Thyroid gland (tissue), 4 donors: ENCODE measurements around the gene DAAM2. TPM values are rescaled to one million over a fixed set of nuclear protein-coding genes. Genes with fewer than 3 reads are reported as not detected.

Experiments
- DNase-seq, 2 donors: peaks; one replicate each; pipeline ENCODE4 v3.0.0-alpha.2; 2019
- H3K27ac ChIP-seq, 3 donors: fragments of 200-600 bp; sonication (generic); 1 replicate in 2 of 3; 2 replicates in 1 of 3; pipeline ENCODE4 v1.5.1; 2016 to 2019; ENCODE audit warnings: mild to moderate bottlenecking in 1 of 3, moderate library complexity in 1 of 3
- H3K27me3 ChIP-seq: fragments of 200-600 bp; sonication (generic); one replicate; pipeline ENCODE4 v1.5.1; 2019
- H3K36me3 ChIP-seq, 2 donors: fragments of 200-600 bp; sonication (generic); one replicate each; pipeline ENCODE4 v1.5.1; 2016 to 2019
- H3K4me1 ChIP-seq, 2 donors: fragments of 200-600 bp; sonication (generic); one replicate each; pipeline ENCODE4 v1.5.1; 2017 to 2019
- H3K4me3 ChIP-seq, 3 donors: fragments of 200-600 bp; sonication (generic); replicated peaks in 1 of 3; 1 replicate in 2 of 3; 2 replicates in 1 of 3; pipeline ENCODE4 v1.5.1; 2016; ENCODE audit warnings: mild to moderate bottlenecking in 1 of 3
- H3K9me3 ChIP-seq: fragments of 200-600 bp; sonication (generic); one replicate; pipeline ENCODE4 v1.5.1; 2017
- POLR2A ChIP-seq, 2 donors: fragments of 450-650 bp; IDR thresholded peaks; one replicate each; pipeline ENCODE4 v1.6.1; 2017; ENCODE audit warnings: antibody characterized with exemption in 2 of 2, mild to moderate bottlenecking in 2 of 2, moderate library complexity in 1 of 2
- WGBS, 2 donors: methylation state at CpG; one replicate each; pipeline ENCODE4 v1.1.5; 2017; 5-methylcytosine and 5-hydroxymethylcytosine counted together
- intact Hi-C: fragments of 100-400 bp; cut with DNase I; formaldehyde crosslinking; loops from one replicate; pipeline ENCODE4 v1.15.1; 2023
- total RNA-seq, 4 donors: library from RNA; depleted of rRNA; stranded (reverse); fragments of >200 nt; gene quantifications; one replicate each; pipeline ENCODE4 v1.2.3, GENCODE V29; 2016
- TF ChIP-seq, protein P1 (sequence below), 6 experiments: fragments of 200-600 bp in 3 of 6; fragments of 450-650 bp in 3 of 6; sonication (generic) in 3 of 6; IDR thresholded peaks; one replicate each; pipeline ENCODE4 v1.5.1; 2016 to 2019; ENCODE audit warnings: antibody characterized with exemption in 6 of 6, mild to moderate bottlenecking in 2 of 6, inconsistent platforms in 1 of 6, moderate library complexity in 1 of 6

DAAM2 gene
- total RNA-seq, 4 donors from 2014 or later: 17.8 to 37.0 (median 23.8) TPM

DNA sequence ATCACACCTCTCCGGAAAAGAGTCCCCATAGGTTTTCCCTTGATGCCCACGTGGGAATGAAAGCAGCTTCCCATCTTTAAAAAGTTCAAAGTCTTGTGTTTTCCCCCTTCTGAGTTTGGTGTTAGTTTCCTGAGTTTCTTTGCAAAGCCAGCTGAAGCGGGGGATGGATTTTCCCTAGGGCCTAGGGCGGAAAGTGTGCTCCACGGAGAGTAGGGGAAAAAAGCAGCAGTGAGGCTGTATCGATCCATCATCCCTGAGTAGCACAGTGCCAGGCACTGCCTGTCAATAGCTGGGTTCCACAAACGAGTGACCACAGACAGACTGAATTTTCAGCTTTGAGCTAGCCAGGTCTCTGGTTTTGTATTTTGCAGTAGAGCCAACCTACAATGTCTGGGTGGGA lies 1.3 kb downstream of the DAAM2 start:
- 60 to 62% methylated on average over 7 of the region's 7 CpGs for WGBS, 2 donors
- intact Hi-C loops: loop anchor here (10.0 kb wide), 1 partner anchor 429 kb away; no protein-coding TSS in a partner anchor
- Histone ChIP-seq H3K4me3 (peak overlapping the region in 1 of 3 donors; percentile 62), H3K36me3 (no peaks in the 10 kb centered on the region), H3K27me3 (no peaks in the 10 kb centered on the region), H3K9me3 (no peaks in the 10 kb centered on the region), H3K27ac (peak overlapping the region in 2 of 3 donors; percentile 77 to 84), H3K4me1 (peaks cover 26 to 42% of the 10 kb centered on the region in 2 donors)
- DNase-seq: no peak
- TF ChIP-seq, protein P1, sequence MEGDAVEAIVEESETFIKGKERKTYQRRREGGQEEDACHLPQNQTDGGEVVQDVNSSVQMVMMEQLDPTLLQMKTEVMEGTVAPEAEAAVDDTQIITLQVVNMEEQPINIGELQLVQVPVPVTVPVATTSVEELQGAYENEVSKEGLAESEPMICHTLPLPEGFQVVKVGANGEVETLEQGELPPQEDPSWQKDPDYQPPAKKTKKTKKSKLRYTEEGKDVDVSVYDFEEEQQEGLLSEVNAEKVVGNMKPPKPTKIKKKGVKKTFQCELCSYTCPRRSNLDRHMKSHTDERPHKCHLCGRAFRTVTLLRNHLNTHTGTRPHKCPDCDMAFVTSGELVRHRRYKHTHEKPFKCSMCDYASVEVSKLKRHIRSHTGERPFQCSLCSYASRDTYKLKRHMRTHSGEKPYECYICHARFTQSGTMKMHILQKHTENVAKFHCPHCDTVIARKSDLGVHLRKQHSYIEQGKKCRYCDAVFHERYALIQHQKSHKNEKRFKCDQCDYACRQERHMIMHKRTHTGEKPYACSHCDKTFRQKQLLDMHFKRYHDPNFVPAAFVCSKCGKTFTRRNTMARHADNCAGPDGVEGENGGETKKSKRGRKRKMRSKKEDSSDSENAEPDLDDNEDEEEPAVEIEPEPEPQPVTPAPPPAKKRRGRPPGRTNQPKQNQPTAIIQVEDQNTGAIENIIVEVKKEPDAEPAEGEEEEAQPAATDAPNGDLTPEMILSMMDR (IDR thresholded peaks at IDR 0.05): no peak
- TF ChIP-seq POLR2A (IDR thresholded peaks at IDR 0.05): no peak

DNA sequence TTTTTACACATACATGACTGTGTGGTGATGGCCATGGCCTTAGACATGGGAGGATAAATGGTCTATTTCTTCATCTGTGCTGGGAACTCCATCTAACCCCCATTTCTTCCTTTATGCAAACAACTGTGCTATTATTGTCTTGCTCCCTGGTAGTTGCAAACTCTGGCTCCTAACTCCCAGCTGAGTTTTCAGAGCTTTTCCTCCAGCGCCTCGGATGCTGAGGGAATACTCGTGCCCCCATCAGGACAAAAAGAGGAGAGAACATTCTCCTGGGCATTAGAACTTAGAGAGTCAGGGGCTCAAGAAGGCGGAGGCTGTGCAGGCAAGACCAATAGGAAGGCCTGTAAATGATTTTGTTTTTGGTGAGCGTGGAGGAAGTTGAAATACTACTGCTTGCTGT lies 2.1 kb downstream of the DAAM2 start:
- no peaks in the 10 kb centered on the region for H3K9me3 ChIP-seq
- no peaks in the 10 kb centered on the region for H3K27me3 ChIP-seq
- intact Hi-C loops: loop anchor here (10.0 kb wide), 1 partner anchor 429 kb away; no protein-coding TSS in a partner anchor
- no peak overlapping the region for H3K4me3 ChIP-seq
- TF ChIP-seq POLR2A (IDR thresholded peaks at IDR 0.05): no peak
- TF ChIP-seq, protein P1 (IDR thresholded peaks at IDR 0.05): no peak
- H3K27ac ChIP-seq: peak overlapping the region in 1 of 3 donors; percentile 77
- 78 to 90% methylated on average over 5 of the region's 5 CpGs for WGBS, 2 donors
- H3K36me3 ChIP-seq: no peaks in the 10 kb centered on the region
- DNase-seq: no peak
- peaks cover 26 to 42% of the 10 kb centered on the region in 2 donors for H3K4me1 ChIP-seq

DNA sequence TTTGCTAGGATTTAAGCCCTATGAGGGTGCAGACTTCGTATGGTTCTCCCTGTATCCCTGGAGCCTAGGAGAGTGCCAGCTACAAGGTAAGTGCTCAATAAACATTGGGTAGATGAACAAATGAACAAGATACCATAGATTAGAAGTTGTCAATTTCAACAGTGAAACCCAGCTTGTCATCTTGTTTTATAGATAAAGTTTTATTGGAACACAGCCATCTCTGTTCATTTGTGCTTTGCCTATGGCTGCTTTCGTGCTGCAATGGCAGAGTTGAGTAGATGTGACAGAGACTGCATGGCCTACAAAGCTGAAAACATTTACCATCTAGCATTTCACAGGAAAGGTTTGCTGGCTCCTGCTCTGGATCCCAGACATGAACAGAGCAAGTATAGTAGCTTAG lies 5.6 kb downstream of the DAAM2 start:
- no peak for DNase-seq
- Histone ChIP-seq H3K9me3 (no peaks in the 10 kb centered on the region), H3K4me3 (no peak overlapping the region), H3K27ac (peak overlapping the region in 1 of 3 donors; percentile 64), H3K4me1 (peaks cover 23 to 35% of the 10 kb centered on the region in 2 donors), H3K27me3 (no peaks in the 10 kb centered on the region), H3K36me3 (no peaks in the 10 kb centered on the region)
- TF ChIP-seq, protein P1 (IDR thresholded peaks at IDR 0.05): no peak
- TF ChIP-seq POLR2A (IDR thresholded peaks at IDR 0.05): no peak
- 90 to 100% methylated on average over 2 of the region's 2 CpGs for WGBS, 2 donors
- intact Hi-C loops: loop anchor here (10.0 kb wide), 1 partner anchor 433 kb away; no protein-coding TSS in a partner anchor

DNA sequence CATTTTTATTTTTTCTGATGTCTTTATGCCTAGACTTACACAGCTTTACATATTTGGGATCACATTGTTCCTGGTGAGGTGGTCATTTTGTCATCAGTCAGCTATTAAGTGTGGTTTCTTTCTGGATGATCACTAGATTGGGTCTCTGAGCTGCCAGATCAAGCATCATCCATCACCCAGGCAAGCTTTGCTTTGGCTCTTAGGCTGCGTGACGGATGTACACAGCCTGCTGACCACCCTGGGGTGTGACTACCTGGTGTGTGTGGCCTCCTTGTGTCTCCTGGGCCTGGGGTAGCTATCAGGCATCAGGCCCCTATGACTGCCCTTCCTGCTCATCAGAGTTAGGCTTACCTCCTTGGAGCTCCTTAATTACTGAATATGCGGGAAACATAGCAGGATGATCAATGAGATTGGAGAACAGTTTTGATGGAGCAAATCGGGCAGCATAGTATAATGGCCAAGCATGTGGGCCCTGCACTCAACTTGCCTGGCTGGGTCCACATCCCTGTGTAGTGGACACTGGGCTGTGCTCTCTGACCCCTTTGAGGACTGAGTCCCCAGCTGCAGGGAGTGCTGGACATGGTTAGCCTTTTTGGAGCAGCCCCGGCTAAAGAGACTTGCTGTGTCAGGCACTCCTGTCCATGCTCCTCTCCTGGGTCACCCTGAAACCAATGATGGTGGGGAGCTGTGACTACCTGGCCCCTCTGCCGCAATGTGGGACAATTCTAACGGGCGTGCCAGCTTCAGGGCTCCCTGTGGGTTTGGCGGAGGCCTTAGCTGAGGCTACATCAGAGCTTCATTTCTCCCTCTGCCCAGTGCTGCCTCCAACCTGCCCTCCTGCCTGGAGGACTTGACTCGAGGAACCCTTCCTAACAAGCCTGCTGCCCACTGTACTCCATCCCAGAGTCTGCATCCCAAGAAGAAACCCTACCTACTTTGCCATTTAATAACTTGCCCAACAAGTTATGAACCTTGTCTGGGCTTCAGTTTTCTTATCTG lies 8.2 kb downstream of the DAAM2 start:
- intact Hi-C loops: no loop called here
- no peak for TF ChIP-seq POLR2A (IDR thresholded peaks at IDR 0.05)
- TF ChIP-seq, protein P1 (IDR thresholded peaks at IDR 0.05): no peak
- 89 to 92% methylated on average over 6 to 10 of the region's 10 CpGs for WGBS, 2 donors
- H3K4me3 ChIP-seq: no peak overlapping the region
- H3K27ac ChIP-seq: no peak overlapping the region
- peaks cover 23 to 29% of the 10 kb centered on the region in 2 donors for H3K4me1 ChIP-seq
- no peaks in the 10 kb centered on the region for H3K27me3 ChIP-seq
- DNase-seq: no peak
- no peaks in the 10 kb centered on the region for H3K9me3 ChIP-seq
- no peaks in the 10 kb centered on the region for H3K36me3 ChIP-seq
